AG04450 (cell line): ENCODE data around the gene SLC1A4. TPM values are rescaled to one million over a fixed set of nuclear protein-coding genes. Genes with fewer than 3 reads are reported as not detected.

Source experiments
- CTCF ChIA-PET: fragments of 300-600, 350-600 bp; formaldehyde crosslinking; extraction: SDS; loops from one replicate; lab custom pipeline; 2022; ENCODE audit warnings: antibody characterized with exemption, inconsistent platforms; lab: Charles Lee
- POLR2A ChIA-PET: fragments of 350-600 bp; formaldehyde crosslinking; extraction: SDS; loops from one replicate; lab custom pipeline; 2021; ENCODE audit warnings: antibody characterized with exemption, inconsistent platforms; lab: Yijun Ruan, JAX
- DNase-seq: peaks from one replicate; pipeline ENCODE4 v3.0.0-alpha.2; 2011; ENCODE audit warnings: low read depth, low spot score
- H3K27ac ChIP-seq: one replicate; pipeline ENCODE4 v1.5.1; 2012; ENCODE audit warnings: low read depth, low read length, control low read depth
- H3K27me3 ChIP-seq: one replicate; pipeline ENCODE4 v1.6.0; 2012; ENCODE audit warnings: low read length; ENCODE audit not compliant: control insufficient read depth, insufficient read depth
- H3K4me3 ChIP-seq: 2 replicates; pipeline ENCODE4 v1.5.1; 2011; ENCODE audit warnings: mild to moderate bottlenecking, low read depth, low read length, control low read depth
- H3K9me3 ChIP-seq: 2 replicates; pipeline ENCODE4 v1.5.1; 2012; ENCODE audit warnings: low read length; ENCODE audit not compliant: control insufficient read depth, insufficient read depth
- CTCF ChIP-seq: IDR thresholded peaks from 2 replicates; pipeline ENCODE4 v1.5.1; 2011; ENCODE audit warnings: low read depth, low read length, control low read depth, inconsistent platforms
- polyA plus RNA-seq: library from polyadenylated mRNA; depleted of rRNA; stranded (reverse); fragments of >200 nt; gene quantifications from 2 replicates; pipeline ENCODE4 v1.2.3, GENCODE V29; 2011

The SLC1A4 gene
- polyA plus RNA-seq, 1 experiment: 24.8 TPM

DNA sequence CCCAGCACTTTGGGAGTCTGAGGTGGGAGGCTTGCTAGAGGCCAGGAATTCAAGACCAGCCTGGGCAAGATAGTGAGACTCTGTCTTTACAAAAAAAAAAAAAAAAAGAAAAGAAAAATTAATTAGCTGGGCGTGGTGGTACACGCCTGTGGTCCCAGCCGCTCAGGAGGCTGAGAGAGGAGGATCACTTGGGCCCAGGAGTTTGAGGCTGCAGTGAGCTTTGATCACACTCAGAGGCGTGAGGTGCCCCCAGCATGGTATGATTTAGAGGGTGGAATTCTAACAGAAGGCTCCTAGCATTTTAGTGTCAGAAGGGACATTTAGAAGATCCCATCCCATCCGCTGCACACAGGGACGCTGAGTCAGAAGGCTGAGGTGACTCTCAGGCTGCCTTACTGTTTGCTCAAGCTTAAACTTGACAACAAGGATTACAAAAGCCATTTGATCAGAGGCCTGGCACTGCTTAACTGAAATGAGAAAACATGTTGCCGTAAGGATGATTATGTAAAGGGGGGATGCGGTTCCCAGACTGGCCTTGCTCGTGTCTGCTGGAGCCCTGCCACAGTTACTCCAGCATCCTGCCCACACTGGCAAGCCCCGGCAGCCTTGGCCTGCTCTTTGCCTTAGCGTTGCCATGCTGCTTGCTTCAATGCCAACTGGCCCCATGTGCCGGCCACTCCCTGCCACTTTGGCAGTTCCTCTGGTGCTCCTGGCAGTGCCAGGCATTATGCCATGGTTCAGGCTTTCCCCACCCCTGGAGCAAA, 45.6 kb upstream of the SLC1A4 start:
- no peak for DNase-seq
- CTCF ChIA-PET: no interaction called here
- TF ChIP-seq CTCF: no peak
- no peak overlapping the region for H3K27ac ChIP-seq
- no peak overlapping the region for H3K4me3 ChIP-seq
- H3K9me3 ChIP-seq: no peaks in the 10 kb centered on the region
- POLR2A ChIA-PET: no interaction called here
- peaks cover 11% of the 10 kb centered on the region for H3K27me3 ChIP-seq

DNA sequence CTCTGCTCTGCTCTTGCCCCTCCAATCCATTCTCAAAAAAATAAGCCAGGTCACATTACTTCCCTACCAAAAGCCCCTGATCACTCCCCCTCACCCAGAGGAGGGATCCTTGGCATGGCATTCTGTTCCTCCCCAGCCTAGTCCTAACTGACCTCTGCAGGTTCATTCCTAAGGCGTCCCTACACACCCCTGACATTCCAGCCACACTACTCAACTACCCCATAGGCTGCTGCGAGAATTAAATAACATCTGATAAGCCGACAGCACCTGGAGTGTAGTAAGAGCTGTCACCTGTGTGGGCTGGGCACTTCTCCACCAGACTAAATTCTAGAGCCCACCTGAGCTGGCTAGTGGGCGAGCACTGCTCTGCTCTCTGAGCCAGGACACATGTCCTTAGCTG, 44.7 kb upstream of the SLC1A4 start:
- TF ChIP-seq CTCF: no peak
- peaks cover 8% of the 10 kb centered on the region for H3K27me3 ChIP-seq
- ChIA-PET POLR2A (no interaction called here), CTCF (interaction anchor here (1.0 kb wide), 1 partner anchor 9 kb away, joined by 3 read pairs; no protein-coding TSS in a partner anchor)
- no peak overlapping the region for H3K4me3 ChIP-seq
- no peak for DNase-seq
- H3K9me3 ChIP-seq: no peaks in the 10 kb centered on the region
- H3K27ac ChIP-seq: no peak overlapping the region

- peaks cover 5% of the 10 kb centered on the region for H3K27me3 ChIP-seq
- CTCF ChIA-PET: interaction anchor here (1.0 to 1.4 kb wide), 2 partner anchors 28 to 29 kb away, joined by 3 to 8 read pairs; no protein-coding TSS in a partner anchor
- no peak overlapping the region for H3K4me3 ChIP-seq
- no peak for DNase-seq
- H3K9me3 ChIP-seq: no peaks in the 10 kb centered on the region
- no peak overlapping the region for H3K27ac ChIP-seq
- POLR2A ChIA-PET: interaction anchor here (1.0 to 1.2 kb wide), 2 partner anchors 42 to 110 kb away, joined by 3 to 6 read pairs; partner anchors contain the start of gene CEP68
- no peak for TF ChIP-seq CTCF
Measured at GRCh38 chr2:64945973-64946768, 43.0 kb upstream of the SLC1A4 start.

DNA sequence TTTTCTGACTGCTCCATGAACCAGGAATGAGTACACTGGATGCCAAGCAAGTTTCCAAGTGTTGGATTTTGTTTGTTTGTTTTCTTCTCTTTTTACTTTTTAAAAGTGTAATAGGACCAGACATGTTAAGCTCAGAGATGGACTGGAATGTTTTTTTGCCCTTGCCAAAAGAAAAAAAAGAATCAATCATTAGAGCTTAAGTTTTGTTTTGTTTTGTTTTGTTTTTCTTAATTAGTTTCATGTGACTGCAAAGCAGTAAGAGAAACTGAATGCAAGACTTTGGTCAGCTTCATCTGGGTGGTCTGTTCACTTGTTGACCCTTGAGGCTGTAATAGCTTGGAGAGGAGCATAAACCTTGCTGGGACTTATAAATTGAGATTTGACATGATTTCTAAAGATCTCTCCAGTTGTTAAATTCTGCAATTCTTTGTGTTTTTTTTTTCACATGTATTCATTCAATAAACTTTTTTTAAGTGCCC, 42.4 kb upstream of the SLC1A4 start:
- TF ChIP-seq CTCF: no peak
- Histone ChIP-seq H3K4me3 (no peak overlapping the region), H3K9me3 (no peaks in the 10 kb centered on the region), H3K27me3 (peaks cover 5% of the 10 kb centered on the region), H3K27ac (no peak overlapping the region)
- ChIA-PET POLR2A (interaction anchor here (1.0 to 1.2 kb wide), 2 partner anchors 41 to 109 kb away, joined by 3 to 6 read pairs; partner anchors contain the start of gene CEP68), CTCF (interaction anchor here (1.4 kb wide), 1 partner anchor 30 kb away, joined by 8 read pairs; no protein-coding TSS in a partner anchor)
- no peak for DNase-seq

GRCh38 chr2:64947885-64948284, 41.3 kb upstream of the SLC1A4 start:
- no peak overlapping the region for H3K27ac ChIP-seq
- H3K4me3 ChIP-seq: no peak overlapping the region
- CTCF ChIA-PET: no interaction called here
- POLR2A ChIA-PET: no interaction called here
- H3K27me3 ChIP-seq: peaks cover 5% of the 10 kb centered on the region
- no peak for DNase-seq
- TF ChIP-seq CTCF: no peak
- no peaks in the 10 kb centered on the region for H3K9me3 ChIP-seq
